Upper lobe of right lung (tissue), 1 donor: ENCODE results near the gene PPP1R2C. TPM values are rescaled to one million over a fixed set of nuclear protein-coding genes. Genes with fewer than 3 reads are reported as not detected.

Experiments
- ATAC-seq: fragments of 200-7000 bp; cut with Tn5 transposase; one replicate; pipeline ENCODE4 v1.9.1; 2020; ENCODE audit warnings: mild to moderate bottlenecking, moderate library complexity
- DNase-seq: peaks from one replicate; pipeline ENCODE4 v3.0.0-alpha.2; 2020
- H3K27ac ChIP-seq: fragments of 200-600 bp; one replicate; pipeline ENCODE4 v1.8.0; 2022
- H3K27me3 ChIP-seq: fragments of 200-600 bp; one replicate; pipeline ENCODE4 v1.8.0; 2022; ENCODE audit warnings: mild to moderate bottlenecking
- H3K36me3 ChIP-seq: fragments of 200-600 bp; one replicate; pipeline ENCODE4 v1.8.0; 2022
- H3K4me1 ChIP-seq: fragments of 200-600 bp; one replicate; pipeline ENCODE4 v1.8.0; 2022
- H3K4me3 ChIP-seq: fragments of 200-600 bp; one replicate; pipeline ENCODE4 v1.8.0; 2022; ENCODE audit warnings: mild to moderate bottlenecking
- H3K9me3 ChIP-seq: fragments of 200-600 bp; one replicate; pipeline ENCODE4 v1.8.0; 2022
- intact Hi-C: fragments of 100-400 bp; cut with DNase I; formaldehyde crosslinking; loops from one replicate; pipeline ENCODE4 v1.11.0; 2022
- total RNA-seq: library from RNA; stranded (reverse); fragmentation: NEBNext Ultra II Directional; extraction: Animal tissue kit (Norgen Biotek cat#: 25700); gene quantifications from one replicate; pipeline ENCODE4 v1.2.1, GENCODE V29; 2021
- TF ChIP-seq, protein P1 (sequence below): fragments of 200-600 bp; IDR thresholded peaks from one replicate; pipeline ENCODE4 v1.8.0; 2022; ENCODE audit warnings: antibody characterized with exemption
- donor health status: DM: no; HTN: yes; CAD: no; lungs with severe emphysema.

PPP1R2C gene
- total RNA-seq, 1 donor from 2014 or later = not detected

DNA sequence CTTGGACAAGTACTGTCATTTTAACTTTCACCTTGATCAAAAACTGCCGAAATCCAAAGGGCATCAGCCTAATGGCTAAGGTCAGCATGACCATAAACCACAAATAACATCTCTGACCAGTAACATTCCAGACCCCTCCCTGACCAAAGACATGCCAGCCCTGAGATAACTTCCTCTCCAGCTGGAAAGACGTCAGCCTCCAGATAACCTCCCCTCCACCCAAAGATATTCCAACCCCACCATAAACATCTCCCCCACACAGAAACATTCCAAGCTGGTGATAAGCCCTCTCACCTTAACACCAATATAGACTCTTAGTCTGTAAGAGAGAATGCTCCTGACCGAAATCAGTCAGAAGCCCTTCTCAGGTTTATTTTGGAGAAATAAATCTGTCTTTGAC, 7.4 kb downstream of the PPP1R2C start:
- Histone ChIP-seq H3K36me3 (no peaks in the 10 kb centered on the region), H3K4me3 (no peak overlapping the region), H3K9me3 (no peaks in the 10 kb centered on the region), H3K27me3 (no peaks in the 10 kb centered on the region), H3K4me1 (no peaks in the 10 kb centered on the region), H3K27ac (no peak overlapping the region)
- intact Hi-C loops = no loop called here
- no peak for DNase-seq
- TF ChIP-seq, protein P1, sequence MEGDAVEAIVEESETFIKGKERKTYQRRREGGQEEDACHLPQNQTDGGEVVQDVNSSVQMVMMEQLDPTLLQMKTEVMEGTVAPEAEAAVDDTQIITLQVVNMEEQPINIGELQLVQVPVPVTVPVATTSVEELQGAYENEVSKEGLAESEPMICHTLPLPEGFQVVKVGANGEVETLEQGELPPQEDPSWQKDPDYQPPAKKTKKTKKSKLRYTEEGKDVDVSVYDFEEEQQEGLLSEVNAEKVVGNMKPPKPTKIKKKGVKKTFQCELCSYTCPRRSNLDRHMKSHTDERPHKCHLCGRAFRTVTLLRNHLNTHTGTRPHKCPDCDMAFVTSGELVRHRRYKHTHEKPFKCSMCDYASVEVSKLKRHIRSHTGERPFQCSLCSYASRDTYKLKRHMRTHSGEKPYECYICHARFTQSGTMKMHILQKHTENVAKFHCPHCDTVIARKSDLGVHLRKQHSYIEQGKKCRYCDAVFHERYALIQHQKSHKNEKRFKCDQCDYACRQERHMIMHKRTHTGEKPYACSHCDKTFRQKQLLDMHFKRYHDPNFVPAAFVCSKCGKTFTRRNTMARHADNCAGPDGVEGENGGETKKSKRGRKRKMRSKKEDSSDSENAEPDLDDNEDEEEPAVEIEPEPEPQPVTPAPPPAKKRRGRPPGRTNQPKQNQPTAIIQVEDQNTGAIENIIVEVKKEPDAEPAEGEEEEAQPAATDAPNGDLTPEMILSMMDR = no peak
- ATAC-seq = no peak

DNA sequence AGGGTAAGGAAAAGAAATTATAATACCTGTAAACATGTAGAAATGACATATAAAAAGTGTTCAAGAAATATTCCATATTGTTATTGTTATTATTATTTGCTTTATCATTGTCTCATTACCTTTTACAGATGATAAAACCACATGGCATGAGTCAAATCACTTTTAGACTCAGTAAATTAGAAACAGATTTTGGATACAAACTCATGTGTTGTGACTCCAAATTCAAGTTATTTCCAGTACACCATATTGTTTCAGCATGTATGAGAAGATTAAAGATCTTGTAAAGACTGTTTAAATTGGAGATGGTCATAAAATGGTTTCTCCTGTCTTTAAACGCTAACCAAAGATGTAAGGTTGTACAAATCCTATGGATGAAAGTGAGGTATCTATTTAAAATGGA, 18.1 kb downstream of the PPP1R2C start:
- Histone ChIP-seq H3K36me3 (no peaks in the 10 kb centered on the region), H3K27ac (no peak overlapping the region), H3K27me3 (no peaks in the 10 kb centered on the region), H3K9me3 (no peaks in the 10 kb centered on the region), H3K4me1 (no peaks in the 10 kb centered on the region), H3K4me3 (no peak overlapping the region)
- intact Hi-C loops = no loop called here
- TF ChIP-seq, protein P1 = no peak
- DNase-seq (no peak), ATAC-seq (no peak)

DNA sequence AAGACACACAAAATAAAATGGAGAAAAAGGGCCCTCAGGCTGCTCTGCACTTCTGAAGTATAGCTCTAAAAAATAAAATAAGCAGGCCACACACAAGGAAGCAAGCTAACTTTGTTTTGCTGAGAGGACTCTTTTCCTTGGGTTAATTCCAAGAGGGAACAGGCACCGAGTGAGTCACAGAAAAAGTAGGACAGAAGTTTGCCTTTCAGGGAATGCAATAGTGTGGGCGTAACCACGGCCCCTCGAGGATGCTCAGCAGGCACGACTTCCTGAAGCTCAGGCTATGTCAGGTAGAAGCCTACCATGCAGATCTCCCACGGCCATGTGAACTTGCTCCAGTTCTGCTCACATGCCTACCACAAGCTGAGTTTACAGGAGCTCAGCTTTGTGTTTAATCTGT, 22.1 kb downstream of the PPP1R2C start:
- Histone ChIP-seq H3K27me3 (no peaks in the 10 kb centered on the region), H3K4me1 (no peaks in the 10 kb centered on the region), H3K4me3 (no peak overlapping the region), H3K36me3 (no peaks in the 10 kb centered on the region), H3K27ac (no peak overlapping the region), H3K9me3 (no peaks in the 10 kb centered on the region)
- DNase-seq (no peak), ATAC-seq (peak; percentile 53)
- TF ChIP-seq, protein P1 = no peak
- intact Hi-C loops = no loop called here

GRCh38 chrX:42754603-42755002, 23.4 kb downstream of the PPP1R2C start:
- H3K4me1 ChIP-seq = no peaks in the 10 kb centered on the region
- no peaks in the 10 kb centered on the region for H3K27me3 ChIP-seq
- ATAC-seq (no peak), DNase-seq (no peak)
- TF ChIP-seq, protein P1 = no peak
- H3K27ac ChIP-seq = no peak overlapping the region
- no peaks in the 10 kb centered on the region for H3K36me3 ChIP-seq
- intact Hi-C loops = no loop called here
- H3K9me3 ChIP-seq = no peaks in the 10 kb centered on the region
- H3K4me3 ChIP-seq = no peak overlapping the region

DNA sequence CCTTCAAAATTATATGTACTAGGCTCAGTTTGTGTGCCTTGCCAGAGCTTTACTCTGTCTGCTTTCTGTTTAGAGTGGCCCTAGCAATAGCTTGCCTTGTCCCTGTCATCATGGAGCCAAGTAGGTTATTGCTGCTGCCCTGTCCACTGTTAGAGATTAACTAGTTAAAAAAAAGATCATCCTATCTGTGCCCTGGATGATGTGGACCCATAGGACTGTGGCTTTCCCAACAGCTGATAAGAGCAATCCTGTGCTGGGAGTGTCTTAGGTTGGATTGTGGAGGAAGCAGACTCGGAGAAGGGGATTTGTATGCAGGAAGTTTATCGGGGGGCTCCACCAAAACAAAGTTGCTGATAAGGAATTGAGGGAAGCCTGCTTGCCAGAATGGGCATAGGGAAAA, 23.8 kb downstream of the PPP1R2C start:
- intact Hi-C loops = no loop called here
- Histone ChIP-seq H3K4me3 (no peak overlapping the region), H3K9me3 (no peaks in the 10 kb centered on the region), H3K27me3 (no peaks in the 10 kb centered on the region), H3K27ac (no peak overlapping the region), H3K36me3 (no peaks in the 10 kb centered on the region), H3K4me1 (no peaks in the 10 kb centered on the region)
- ATAC-seq = no peak
- DNase-seq = no peak
- TF ChIP-seq, protein P1 = no peak

- Histone ChIP-seq H3K36me3 (no peaks in the 10 kb centered on the region), H3K27ac (no peak overlapping the region), H3K27me3 (no peaks in the 10 kb centered on the region), H3K4me3 (no peak overlapping the region), H3K9me3 (no peaks in the 10 kb centered on the region), H3K4me1 (no peaks in the 10 kb centered on the region)
- DNase-seq (no peak), ATAC-seq (no peak)
- TF ChIP-seq, protein P1 = no peak
- intact Hi-C loops = no loop called here
These were observed 25.2 kb downstream of the PPP1R2C start for GRCh38 chrX:42752730-42753129.
